ACC112 (cell line): ENCODE measurements around the gene ELOVL3.

ENCODE experiments used
- H2AFZ ChIP-seq: fragments of 200-600 bp; sonication (generic); one replicate; pipeline ENCODE4 v1.6.0; 2017; ENCODE audit warnings: antibody characterized with exemption, low read length; ENCODE audit not compliant: unreplicated experiment
- H3K27ac ChIP-seq: fragments of 200-600 bp; sonication (generic); 2 replicates; pipeline ENCODE4 v1.5.1; 2014; ENCODE audit warnings: low read depth, mild to moderate bottlenecking, antibody characterized with exemption, low read length, moderate library complexity
- H3K27me3 ChIP-seq: fragments of 200-600 bp; sonication (generic); 2 replicates; pipeline ENCODE4 v1.6.1; 2014; ENCODE audit warnings: mild to moderate bottlenecking, antibody characterized with exemption, low read length, moderate library complexity, mixed read lengths; ENCODE audit not compliant: insufficient read depth
- H3K36me3 ChIP-seq: fragments of 200-600 bp; sonication (generic); 2 replicates; pipeline ENCODE4 v1.6.1; 2016; ENCODE audit warnings: mild to moderate bottlenecking, antibody characterized with exemption, low read length, moderate library complexity, mixed read lengths; ENCODE audit not compliant: insufficient read depth
- H3K4me1 ChIP-seq: fragments of 200-600 bp; sonication (generic); one replicate; pipeline ENCODE4 v1.6.1; 2016; ENCODE audit warnings: low read length, mixed read lengths; ENCODE audit not compliant: insufficient read depth, unreplicated experiment, control insufficient read depth
- H3K4me3 ChIP-seq: fragments of 200-600 bp; sonication (generic); 2 replicates; pipeline ENCODE4 v1.5.1; 2014; ENCODE audit warnings: mild to moderate bottlenecking, low read depth, low read length
- H3K79me2 ChIP-seq: fragments of 200-600 bp; sonication (generic); one replicate; pipeline ENCODE4 v1.6.0; 2016; ENCODE audit warnings: low read length; ENCODE audit not compliant: control insufficient read depth, unreplicated experiment, insufficient read depth

ELOVL3 gene

GRCh38 chr10:102227050-102227449, 951 bp downstream of the ELOVL3 start:
- no peaks in the 10 kb centered on the region for H3K36me3 ChIP-seq
- no peak overlapping the region for H3K27ac ChIP-seq
- peak overlapping the region; percentile 63 for H3K4me3 ChIP-seq
- H3K27me3 ChIP-seq, result no peaks in the 10 kb centered on the region
- H2AFZ ChIP-seq, result no peak overlapping the region
- H3K4me1 ChIP-seq, result peaks cover 20% of the 10 kb centered on the region
- no peaks in the 10 kb centered on the region for H3K79me2 ChIP-seq

DNA sequence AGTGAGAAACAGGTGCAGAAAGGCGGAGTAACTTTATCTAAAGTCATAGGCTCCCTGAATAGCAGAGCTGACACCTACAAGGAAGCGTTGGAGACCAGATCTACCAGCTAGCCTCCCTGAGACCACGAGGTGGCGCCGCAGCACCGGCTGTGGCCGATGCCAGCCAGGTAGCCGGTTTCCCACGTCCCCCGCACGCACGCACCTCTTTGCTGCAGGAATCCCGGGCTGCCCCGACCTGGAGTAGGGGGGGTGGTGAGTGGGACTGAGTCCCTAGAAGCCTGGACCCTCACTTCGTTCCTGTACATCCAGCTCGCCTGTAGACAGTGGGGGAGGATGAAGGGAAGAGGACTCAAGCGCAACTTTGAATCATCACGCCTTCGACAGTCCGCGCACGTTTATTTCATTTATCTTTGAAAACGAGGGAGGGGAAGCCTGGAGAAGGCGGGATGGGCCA, 3.7 kb downstream of the ELOVL3 start:
- H3K79me2 ChIP-seq, result no peaks in the 10 kb centered on the region
- H3K27ac ChIP-seq, result peak overlapping the region; percentile 11; the same call in 1 of the 2 replicates
- H3K36me3 ChIP-seq, result no peaks in the 10 kb centered on the region
- H3K4me1 ChIP-seq, result peaks cover 20% of the 10 kb centered on the region
- H2AFZ ChIP-seq, result peak overlapping the region; percentile 71
- no peaks in the 10 kb centered on the region for H3K27me3 ChIP-seq
- peak overlapping the region; percentile 77 for H3K4me3 ChIP-seq

GRCh38 chr10:102230264-102230860, 4.3 kb downstream of the ELOVL3 start:
- Histone ChIP-seq H2AFZ (peak overlapping the region; percentile 71), H3K27ac (peak overlapping the region; percentile 11; the same call in 1 of the 2 replicates), H3K36me3 (no peaks in the 10 kb centered on the region)

GRCh38 chr10:102230861-102231356, 4.8 kb downstream of the ELOVL3 start:
- no peaks in the 10 kb centered on the region for H3K36me3 ChIP-seq
- peaks cover 19% of the 10 kb centered on the region for H3K4me1 ChIP-seq
- no peaks in the 10 kb centered on the region for H3K79me2 ChIP-seq
- no peaks in the 10 kb centered on the region for H3K27me3 ChIP-seq
- H2AFZ ChIP-seq, result peak overlapping the region; percentile 71
- H3K27ac ChIP-seq, result no peak overlapping the region
- H3K4me3 ChIP-seq, result peak overlapping the region; percentile 77

More at GRCh38 chr10:102230264-102230860, 4.3 kb downstream of the ELOVL3 start:
- H3K79me2 ChIP-seq, result no peaks in the 10 kb centered on the region
- no peaks in the 10 kb centered on the region for H3K27me3 ChIP-seq
- peak overlapping the region; percentile 77 for H3K4me3 ChIP-seq
- peaks cover 19% of the 10 kb centered on the region for H3K4me1 ChIP-seq

- H3K27ac ChIP-seq, result no peak overlapping the region
- peaks cover 17% of the 10 kb centered on the region for H3K4me1 ChIP-seq
- no peaks in the 10 kb centered on the region for H3K79me2 ChIP-seq
- no peaks in the 10 kb centered on the region for H3K36me3 ChIP-seq
- peak overlapping the region; percentile 77 for H3K4me3 ChIP-seq
- no peaks in the 10 kb centered on the region for H3K27me3 ChIP-seq
- H2AFZ ChIP-seq, result peak overlapping the region; percentile 71
Measured at GRCh38 chr10:102231357-102232318, 5.5 kb downstream of the ELOVL3 start.

- Histone ChIP-seq H3K4me3 (no peak overlapping the region), H3K27me3 (no peaks in the 10 kb centered on the region), H2AFZ (no peak overlapping the region), H3K27ac (no peak overlapping the region), H3K36me3 (no peaks in the 10 kb centered on the region), H3K4me1 (peaks cover 10% of the 10 kb centered on the region), H3K79me2 (no peaks in the 10 kb centered on the region)
Measured at GRCh38 chr10:102233997-102234396, 7.9 kb downstream of the ELOVL3 start.

- H3K27me3 ChIP-seq, result no peaks in the 10 kb centered on the region
- H3K36me3 ChIP-seq, result no peaks in the 10 kb centered on the region
- H2AFZ ChIP-seq, result no peak overlapping the region
- no peak overlapping the region for H3K4me3 ChIP-seq
- H3K27ac ChIP-seq, result no peak overlapping the region
- peaks cover 10% of the 10 kb centered on the region for H3K4me1 ChIP-seq
- no peaks in the 10 kb centered on the region for H3K79me2 ChIP-seq
Measured at GRCh38 chr10:102234888-102235597, 8.9 kb downstream of the ELOVL3 start.

GRCh38 chr10:102235598-102235920, 9.5 kb downstream of the ELOVL3 start:
- H2AFZ ChIP-seq, result no peak overlapping the region
- no peaks in the 10 kb centered on the region for H3K36me3 ChIP-seq
- H3K4me3 ChIP-seq, result no peak overlapping the region
- peaks cover 10% of the 10 kb centered on the region for H3K4me1 ChIP-seq
- no peak overlapping the region for H3K27ac ChIP-seq
- H3K27me3 ChIP-seq, result peaks cover 5% of the 10 kb centered on the region; the same call in 1 of the 2 replicates
- no peaks in the 10 kb centered on the region for H3K79me2 ChIP-seq

DNA sequence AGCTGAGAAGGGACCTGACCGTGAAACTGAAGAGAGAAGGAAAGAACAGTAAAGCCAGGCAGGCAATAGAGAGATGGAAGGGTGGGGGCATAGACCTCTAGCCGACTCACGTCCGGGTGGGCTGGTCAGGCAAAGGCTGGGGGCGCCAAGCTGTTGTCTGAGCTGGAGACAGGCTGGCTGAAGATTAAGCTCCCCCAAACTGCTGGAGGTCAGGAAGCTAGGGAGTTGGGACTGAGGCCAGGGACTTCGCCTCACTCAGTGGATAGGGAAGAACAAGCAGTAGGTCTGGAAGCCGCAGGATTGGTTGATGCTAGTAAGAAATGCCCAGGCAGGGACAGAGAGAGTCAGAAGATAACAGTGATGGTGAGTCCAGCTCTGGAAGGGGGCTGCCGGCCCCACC, 9.9 kb downstream of the ELOVL3 start:
- Histone ChIP-seq H3K4me1 (peaks cover 10% of the 10 kb centered on the region), H3K27ac (no peak overlapping the region), H3K27me3 (peaks cover 7% of the 10 kb centered on the region; the same call in 1 of the 2 replicates)

GRCh38 chr10:102237711-102238252, 11.7 kb downstream of the ELOVL3 start:
- peaks cover 7% of the 10 kb centered on the region; the same call in 1 of the 2 replicates for H3K27me3 ChIP-seq
- H3K27ac ChIP-seq, result no peak overlapping the region
- no peaks in the 10 kb centered on the region for H3K79me2 ChIP-seq
- H3K36me3 ChIP-seq, result no peaks in the 10 kb centered on the region
- H3K4me3 ChIP-seq, result no peak overlapping the region
- H2AFZ ChIP-seq, result no peak overlapping the region
- peaks cover 17% of the 10 kb centered on the region for H3K4me1 ChIP-seq

More for the DNA sequence above, 9.9 kb downstream of the ELOVL3 start:
- Histone ChIP-seq H2AFZ (no peak overlapping the region), H3K36me3 (no peaks in the 10 kb centered on the region), H3K4me3 (no peak overlapping the region), H3K79me2 (no peaks in the 10 kb centered on the region)
